GM23338 (cell line): ENCODE measurements around the gene AP1S3.

Experiments used
- TF ChIP-seq, protein P1 (sequence below): IDR thresholded peaks from one replicate; pipeline ENCODE4 v1.6.1; 2018; ENCODE audit warnings: antibody characterized with exemption; ENCODE audit not compliant: unreplicated experiment
- TF ChIP-seq, protein P2 (sequence below), 2 experiments: fragments of 200-600 bp in 1 of 2; sonication (generic) in 1 of 2; conservative IDR thresholded peaks; 2 replicates each; pipeline versions ENCODE4 v1.5.1 to v1.6.1; 2016 to 2017; ENCODE audit warnings: antibody characterized with exemption in 2 of 2, low read depth in 2 of 2, mild to moderate bottlenecking in 2 of 2, moderate library complexity in 1 of 2

DNA sequence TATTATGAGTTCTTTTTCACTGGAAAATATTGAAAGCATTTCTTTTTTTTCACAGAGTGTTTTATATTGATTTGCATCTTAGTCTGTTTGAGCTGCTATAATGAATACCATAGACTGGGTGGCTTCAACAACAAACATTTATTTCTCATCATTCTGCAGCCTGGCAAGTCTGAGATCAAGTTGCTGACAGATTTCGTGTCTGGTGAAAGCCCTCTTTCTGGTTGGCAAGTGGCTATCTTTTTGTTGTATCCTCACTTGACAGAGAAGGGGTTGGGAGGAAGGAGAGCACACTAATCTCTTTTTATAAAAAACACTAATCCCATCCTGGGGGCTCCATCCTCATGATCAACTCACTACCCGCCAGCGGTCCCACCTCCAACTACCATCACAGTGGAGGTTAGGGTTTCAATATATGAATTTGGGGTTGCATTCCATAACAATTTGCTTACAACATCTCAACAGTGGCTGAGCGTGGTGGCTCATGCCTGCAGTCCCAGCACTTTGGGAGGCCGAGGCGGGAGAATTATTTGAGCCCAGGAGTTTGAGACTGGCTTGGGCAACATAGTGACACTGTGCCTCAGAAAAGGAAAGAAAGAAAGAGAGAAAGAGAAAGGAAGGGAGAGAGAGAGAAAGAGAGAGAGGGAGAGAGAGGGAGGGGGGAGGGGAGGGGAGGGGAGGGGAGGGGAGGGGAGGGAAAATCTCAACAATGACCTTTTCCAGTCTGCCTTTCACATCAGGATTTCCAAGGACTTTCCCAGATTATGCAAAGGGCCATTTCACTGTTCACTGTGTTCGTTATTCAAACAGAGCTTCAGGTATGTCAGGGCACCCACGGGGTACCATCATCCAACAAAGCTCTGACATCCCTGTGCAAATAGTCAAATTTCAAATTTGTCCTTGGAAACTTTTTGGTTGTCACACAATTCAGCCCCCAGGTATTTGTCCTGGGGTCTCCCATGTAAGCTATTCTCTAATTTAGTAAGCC, 111.1 kb downstream of the AP1S3 start:
- TF ChIP-seq, protein P1, sequence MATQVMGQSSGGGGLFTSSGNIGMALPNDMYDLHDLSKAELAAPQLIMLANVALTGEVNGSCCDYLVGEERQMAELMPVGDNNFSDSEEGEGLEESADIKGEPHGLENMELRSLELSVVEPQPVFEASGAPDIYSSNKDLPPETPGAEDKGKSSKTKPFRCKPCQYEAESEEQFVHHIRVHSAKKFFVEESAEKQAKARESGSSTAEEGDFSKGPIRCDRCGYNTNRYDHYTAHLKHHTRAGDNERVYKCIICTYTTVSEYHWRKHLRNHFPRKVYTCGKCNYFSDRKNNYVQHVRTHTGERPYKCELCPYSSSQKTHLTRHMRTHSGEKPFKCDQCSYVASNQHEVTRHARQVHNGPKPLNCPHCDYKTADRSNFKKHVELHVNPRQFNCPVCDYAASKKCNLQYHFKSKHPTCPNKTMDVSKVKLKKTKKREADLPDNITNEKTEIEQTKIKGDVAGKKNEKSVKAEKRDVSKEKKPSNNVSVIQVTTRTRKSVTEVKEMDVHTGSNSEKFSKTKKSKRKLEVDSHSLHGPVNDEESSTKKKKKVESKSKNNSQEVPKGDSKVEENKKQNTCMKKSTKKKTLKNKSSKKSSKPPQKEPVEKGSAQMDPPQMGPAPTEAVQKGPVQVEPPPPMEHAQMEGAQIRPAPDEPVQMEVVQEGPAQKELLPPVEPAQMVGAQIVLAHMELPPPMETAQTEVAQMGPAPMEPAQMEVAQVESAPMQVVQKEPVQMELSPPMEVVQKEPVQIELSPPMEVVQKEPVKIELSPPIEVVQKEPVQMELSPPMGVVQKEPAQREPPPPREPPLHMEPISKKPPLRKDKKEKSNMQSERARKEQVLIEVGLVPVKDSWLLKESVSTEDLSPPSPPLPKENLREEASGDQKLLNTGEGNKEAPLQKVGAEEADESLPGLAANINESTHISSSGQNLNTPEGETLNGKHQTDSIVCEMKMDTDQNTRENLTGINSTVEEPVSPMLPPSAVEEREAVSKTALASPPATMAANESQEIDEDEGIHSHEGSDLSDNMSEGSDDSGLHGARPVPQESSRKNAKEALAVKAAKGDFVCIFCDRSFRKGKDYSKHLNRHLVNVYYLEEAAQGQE, result no peak
- TF ChIP-seq, protein P2, sequence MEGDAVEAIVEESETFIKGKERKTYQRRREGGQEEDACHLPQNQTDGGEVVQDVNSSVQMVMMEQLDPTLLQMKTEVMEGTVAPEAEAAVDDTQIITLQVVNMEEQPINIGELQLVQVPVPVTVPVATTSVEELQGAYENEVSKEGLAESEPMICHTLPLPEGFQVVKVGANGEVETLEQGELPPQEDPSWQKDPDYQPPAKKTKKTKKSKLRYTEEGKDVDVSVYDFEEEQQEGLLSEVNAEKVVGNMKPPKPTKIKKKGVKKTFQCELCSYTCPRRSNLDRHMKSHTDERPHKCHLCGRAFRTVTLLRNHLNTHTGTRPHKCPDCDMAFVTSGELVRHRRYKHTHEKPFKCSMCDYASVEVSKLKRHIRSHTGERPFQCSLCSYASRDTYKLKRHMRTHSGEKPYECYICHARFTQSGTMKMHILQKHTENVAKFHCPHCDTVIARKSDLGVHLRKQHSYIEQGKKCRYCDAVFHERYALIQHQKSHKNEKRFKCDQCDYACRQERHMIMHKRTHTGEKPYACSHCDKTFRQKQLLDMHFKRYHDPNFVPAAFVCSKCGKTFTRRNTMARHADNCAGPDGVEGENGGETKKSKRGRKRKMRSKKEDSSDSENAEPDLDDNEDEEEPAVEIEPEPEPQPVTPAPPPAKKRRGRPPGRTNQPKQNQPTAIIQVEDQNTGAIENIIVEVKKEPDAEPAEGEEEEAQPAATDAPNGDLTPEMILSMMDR (conservative IDR thresholded peaks at IDR 0.05; ENCODE audit: low read depth in 2 of 2), result no peak
